SU-DHL-6 (cell line): ENCODE measurements around the gene NRAP.

ENCODE experiments used
- H2AFZ ChIP-seq: fragments of 200-600 bp; sonication (generic); 2 replicates; pipeline ENCODE4 v1.6.1; 2014; ENCODE audit warnings: low read depth, mild to moderate bottlenecking, moderate library complexity, mixed read lengths, antibody characterized with exemption, low read length; ENCODE audit not compliant: severe bottlenecking
- H3F3A ChIP-seq: fragments of 200-600 bp; shearing (Covaris generic); 2 replicates; pipeline ENCODE4 v1.6.0; 2016; ENCODE audit warnings: antibody characterized with exemption, mild to moderate bottlenecking; ENCODE audit not compliant: insufficient read depth
- H3K27ac ChIP-seq: fragments of 200-600 bp; sonication (generic); 2 replicates; pipeline ENCODE4 v1.5.1; 2016; ENCODE audit warnings: low read depth, mild to moderate bottlenecking, low read length, moderate library complexity, mixed read lengths
- H3K27me3 ChIP-seq: fragments of 200-600 bp; sonication (generic), shearing (Covaris generic); 2 replicates; pipeline ENCODE4 v1.6.0; 2014; ENCODE audit warnings: mild to moderate bottlenecking, low read length
- H3K36me3 ChIP-seq: fragments of 200-600 bp; sonication (generic); 2 replicates; pipeline ENCODE4 v1.6.1; 2014; ENCODE audit warnings: mild to moderate bottlenecking, low read length, mixed read lengths
- H3K4me2 ChIP-seq: fragments of 300-600, 200-600 bp; shearing (Covaris generic), sonication (generic); 2 replicates; pipeline ENCODE4 v1.6.0; 2014; ENCODE audit warnings: low read length, low read depth, mild to moderate bottlenecking; ENCODE audit not compliant: poor library complexity, severe bottlenecking
- H3K4me3 ChIP-seq: fragments of 200-600 bp; sonication (generic); 2 replicates; pipeline ENCODE4 v1.5.1; 2014; ENCODE audit warnings: antibody characterized with exemption, low read length, mild to moderate bottlenecking, mixed read lengths; ENCODE audit not compliant: insufficient read depth, poor library complexity, severe bottlenecking
- H3K79me2 ChIP-seq: fragments of 200-600 bp; sonication (generic); 2 replicates; pipeline ENCODE4 v1.6.1; 2014; ENCODE audit warnings: mild to moderate bottlenecking, low read length, moderate library complexity; ENCODE audit not compliant: insufficient read depth
- H3K9ac ChIP-seq: fragments of 200-600 bp; sonication (generic); 2 replicates; pipeline ENCODE4 v1.7.0; 2014; ENCODE audit warnings: mild to moderate bottlenecking, low read length
- H3K9me2 ChIP-seq: fragments of 200-600 bp; sonication (generic); replicated peaks from 2 replicates; pipeline ENCODE4 v1.6.1; 2014; ENCODE audit warnings: low read length; ENCODE audit not compliant: insufficient read depth
- H3K9me3 ChIP-seq: fragments of 200-600 bp; sonication (generic); 2 replicates; pipeline ENCODE4 v1.6.1; 2014; ENCODE audit warnings: low read length, mixed read lengths; ENCODE audit not compliant: insufficient read depth
- H4K20me1 ChIP-seq: fragments of 200-600 bp; sonication (generic); 2 replicates; pipeline ENCODE4 v1.6.1; 2014; ENCODE audit warnings: low read depth, mild to moderate bottlenecking, antibody characterized with exemption, low read length, moderate library complexity, mixed read lengths
- CTCF ChIP-seq: fragments of 200-600 bp; sonication (generic); IDR thresholded peaks from one replicate; pipeline ENCODE4 v1.5.1; 2017; ENCODE audit warnings: antibody characterized with exemption, mild to moderate bottlenecking, low read length, moderate library complexity; ENCODE audit not compliant: insufficient read depth, poor library complexity, severe bottlenecking
- EZH2phosphoT487 ChIP-seq: fragments of 200-600 bp; sonication (generic), shearing (Covaris generic); conservative IDR thresholded peaks from 2 replicates; pipeline ENCODE4 v1.6.1; 2018; ENCODE audit warnings: mild to moderate bottlenecking, antibody characterized with exemption, low read length, moderate library complexity, mixed read lengths

The NRAP gene

GRCh38 chr10:113681533-113682470 is 18.0 kb upstream of the NRAP start:
- Histone ChIP-seq H3K9me3 (peaks cover 1% of the 10 kb centered on the region; the same call in 1 of the 2 replicates), H3K27ac (no peak overlapping the region), H3K4me3 (no peak overlapping the region), H3K79me2 (no peaks in the 10 kb centered on the region), H3K4me2 (no peak overlapping the region), H2AFZ (no peak overlapping the region), H3K36me3 (no peaks in the 10 kb centered on the region), H3K9me2 (no peaks in the 10 kb centered on the region), H3F3A (peaks cover 17% of the 10 kb centered on the region; the same call in 1 of the 2 replicates), H3K9ac (no peak overlapping the region), H3K27me3 (no peaks in the 10 kb centered on the region), H4K20me1 (no peaks in the 10 kb centered on the region)
- TF ChIP-seq CTCF (no peak), EZH2phosphoT487 (no peak)

- peak overlapping the region; percentile 96 for H2AFZ ChIP-seq
- H3K27ac ChIP-seq: no peak overlapping the region
- no peaks in the 10 kb centered on the region for H3K9me2 ChIP-seq
- H3K27me3 ChIP-seq: no peaks in the 10 kb centered on the region
- peaks cover 17% of the 10 kb centered on the region; the same call in 1 of the 2 replicates for H3F3A ChIP-seq
- no peaks in the 10 kb centered on the region for H3K9me3 ChIP-seq
- H3K4me2 ChIP-seq: peak overlapping the region; percentile 75
- peak overlapping the region; percentile 66 for H3K4me3 ChIP-seq
- TF ChIP-seq EZH2phosphoT487: no peak
- TF ChIP-seq CTCF: no peak
- no peaks in the 10 kb centered on the region for H3K36me3 ChIP-seq
- peak overlapping the region; percentile 67 for H3K9ac ChIP-seq
- H4K20me1 ChIP-seq: no peaks in the 10 kb centered on the region
- no peaks in the 10 kb centered on the region for H3K79me2 ChIP-seq
Observed at GRCh38 chr10:113680190-113681111, 16.6 kb upstream of the NRAP start.

- Histone ChIP-seq H4K20me1 (no peaks in the 10 kb centered on the region), H3K9me2 (no peaks in the 10 kb centered on the region), H3K4me3 (peak within 1 kb of the TSS; percentile 66), H3K4me2 (peak within 1 kb of the TSS; percentile 75), H3K79me2 (no peaks in the 10 kb centered on the region), H2AFZ (peak within 1 kb of the TSS; percentile 96), H3F3A (peaks cover 17% of the 10 kb centered on the region; the same call in 1 of the 2 replicates), H3K27ac (no peak within 1 kb of the TSS), H3K27me3 (no peaks in the 10 kb centered on the region), H3K36me3 (no peaks in the 10 kb centered on the region), H3K9me3 (no peaks in the 10 kb centered on the region), H3K9ac (peak within 1 kb of the TSS; percentile 67)
- TF ChIP-seq EZH2phosphoT487 (no peak), CTCF (no peak)
Observed at GRCh38 chr10:113679463-113680189, 15.8 kb upstream of the NRAP start, which contains the start of gene CASP7. CASP7 (plus strand) TSS chr10:113679912; CDS start chr10:113697494, 17,582 bp downstream.
